Thyroid gland (tissue), 4 donors: ENCODE results near the gene RASGRP4. TPM values are rescaled to one million over a fixed set of nuclear protein-coding genes. Genes with fewer than 3 reads are reported as not detected.
"Not testable (repeated sequence)": the region's sequence is repeated elsewhere in the genome, so short reads cannot be mapped to it uniquely, and the experiment has no call there.

Source experiments
- DNase-seq, 2 donors: peaks; one replicate each; pipeline ENCODE4 v3.0.0-alpha.2; 2019
- H3K27ac ChIP-seq, 3 donors: fragments of 200-600 bp; sonication (generic); 1 replicate in 2 of 3; 2 replicates in 1 of 3; pipeline ENCODE4 v1.5.1; 2016 to 2019; ENCODE audit warnings: mild to moderate bottlenecking in 1 of 3, moderate library complexity in 1 of 3
- H3K27me3 ChIP-seq: fragments of 200-600 bp; sonication (generic); one replicate; pipeline ENCODE4 v1.5.1; 2019
- H3K36me3 ChIP-seq, 2 donors: fragments of 200-600 bp; sonication (generic); one replicate each; pipeline ENCODE4 v1.5.1; 2016 to 2019
- H3K4me1 ChIP-seq, 2 donors: fragments of 200-600 bp; sonication (generic); one replicate each; pipeline ENCODE4 v1.5.1; 2017 to 2019
- H3K4me3 ChIP-seq, 3 donors: fragments of 200-600 bp; sonication (generic); replicated peaks in 1 of 3; 1 replicate in 2 of 3; 2 replicates in 1 of 3; pipeline ENCODE4 v1.5.1; 2016; ENCODE audit warnings: mild to moderate bottlenecking in 1 of 3
- H3K9me3 ChIP-seq: fragments of 200-600 bp; sonication (generic); one replicate; pipeline ENCODE4 v1.5.1; 2017
- CTCF ChIP-seq, 6 experiments: fragments of 200-600 bp in 3 of 6; fragments of 450-650 bp in 3 of 6; sonication (generic) in 3 of 6; IDR thresholded peaks; one replicate each; pipeline ENCODE4 v1.5.1; 2016 to 2019; ENCODE audit warnings: antibody characterized with exemption in 6 of 6, mild to moderate bottlenecking in 2 of 6, inconsistent platforms in 1 of 6, moderate library complexity in 1 of 6
- POLR2A ChIP-seq, 2 donors: fragments of 450-650 bp; IDR thresholded peaks; one replicate each; pipeline ENCODE4 v1.6.1; 2017; ENCODE audit warnings: antibody characterized with exemption in 2 of 2, mild to moderate bottlenecking in 2 of 2, moderate library complexity in 1 of 2
- WGBS, 2 donors: methylation state at CpG; one replicate each; pipeline ENCODE4 v1.1.5; 2017; 5-methylcytosine and 5-hydroxymethylcytosine counted together
- intact Hi-C: fragments of 100-400 bp; cut with DNase I; formaldehyde crosslinking; loops from one replicate; pipeline ENCODE4 v1.15.1; 2023
- total RNA-seq, 4 donors: library from RNA; depleted of rRNA; stranded (reverse); fragments of >200 nt; gene quantifications; one replicate each; pipeline ENCODE4 v1.2.3, GENCODE V29; 2016

The RASGRP4 gene
- total RNA-seq, 4 donors from 2014 or later = 0.89 to 1.7 (median 1.2) TPM

GRCh38 chr19:38417146-38417543, 8.9 kb downstream of the RASGRP4 start:
- WGBS, 2 donors = 87 to 88% methylated on average over 8 of the region's 8 CpGs
- H3K27me3 ChIP-seq = no peaks in the 10 kb centered on the region
- H3K4me1 ChIP-seq = peaks cover 9 to 10% of the 10 kb centered on the region in 2 donors
- no peak overlapping the region for H3K27ac ChIP-seq
- intact Hi-C loops = no loop called here
- no peaks in the 10 kb centered on the region for H3K36me3 ChIP-seq
- H3K9me3 ChIP-seq = no peaks in the 10 kb centered on the region
- no peak overlapping the region for H3K4me3 ChIP-seq
- DNase-seq = no peak
- TF ChIP-seq CTCF (IDR thresholded peaks at IDR 0.05) (no peak), POLR2A (IDR thresholded peaks at IDR 0.05) (no peak)

- 84 to 88% methylated on average over 6 of the region's 6 CpGs for WGBS, 2 donors
- TF ChIP-seq CTCF (IDR thresholded peaks at IDR 0.05) (no peak), POLR2A (IDR thresholded peaks at IDR 0.05) (no peak)
- Histone ChIP-seq H3K27ac (no peak overlapping the region), H3K4me1 (peaks cover 9 to 10% of the 10 kb centered on the region in 2 donors), H3K27me3 (no peaks in the 10 kb centered on the region), H3K4me3 (no peak overlapping the region), H3K36me3 (no peaks in the 10 kb centered on the region), H3K9me3 (no peaks in the 10 kb centered on the region)
- DNase-seq = no peak
- intact Hi-C loops = no loop called here
Measured at GRCh38 chr19:38413416-38413815, 12.6 kb downstream of the RASGRP4 start.

GRCh38 chr19:38412961-38413360, 13.1 kb downstream of the RASGRP4 start:
- Histone ChIP-seq H3K9me3 (no peaks in the 10 kb centered on the region), H3K36me3 (no peaks in the 10 kb centered on the region), H3K27ac (no peak overlapping the region), H3K4me3 (no peak overlapping the region), H3K27me3 (no peaks in the 10 kb centered on the region), H3K4me1 (peaks cover 4 to 5% of the 10 kb centered on the region in 2 donors)
- TF ChIP-seq POLR2A (IDR thresholded peaks at IDR 0.05) (no peak), CTCF (IDR thresholded peaks at IDR 0.05) (no peak)
- 77% methylated on average over 11 of the region's 11 CpGs for WGBS, 2 donors
- intact Hi-C loops = no loop called here
- DNase-seq = no peak

GRCh38 chr19:38412491-38412890, 13.5 kb downstream of the RASGRP4 start:
- no peaks in the 10 kb centered on the region for H3K9me3 ChIP-seq
- no peaks in the 10 kb centered on the region for H3K27me3 ChIP-seq
- no peak overlapping the region for H3K4me3 ChIP-seq
- intact Hi-C loops = no loop called here
- WGBS, 2 donors = 88 to 96% methylated on average over 7 to 8 of the region's 8 CpGs
- no peak for TF ChIP-seq POLR2A (IDR thresholded peaks at IDR 0.05)
- no peak for TF ChIP-seq CTCF (IDR thresholded peaks at IDR 0.05)
- H3K27ac ChIP-seq = no peak overlapping the region
- no peak for DNase-seq
- no peaks in the 10 kb centered on the region for H3K36me3 ChIP-seq
- peaks cover 0 to under 1% of the 10 kb centered on the region in 2 donors for H3K4me1 ChIP-seq

GRCh38 chr19:38411898-38412297, 14.1 kb downstream of the RASGRP4 start:
- DNase-seq, intact Hi-C loops, H3K4me3 ChIP-seq, H3K27me3 ChIP-seq, H3K36me3 ChIP-seq, H3K4me1 ChIP-seq, H3K27ac ChIP-seq, H3K9me3 ChIP-seq: not testable (repeated sequence)
- WGBS, 2 donors = 87 to 92% methylated on average over 5 of the region's 5 CpGs
